Astrocyte of the cerebellum (primary cell): ENCODE results near the gene ITLN2.

Source experiments
- DNase-seq: peaks from one replicate; pipeline ENCODE4 v3.0.0-alpha.2; 2011; ENCODE audit warnings: low read depth
- H3K4me3 ChIP-seq: 2 replicates; pipeline ENCODE4 v1.5.1; 2011; ENCODE audit warnings: mild to moderate bottlenecking, low read depth, low read length, moderate library complexity
- CTCF ChIP-seq: IDR thresholded peaks from 2 replicates; pipeline ENCODE4 v1.5.1; 2012; ENCODE audit warnings: low read length, low read depth, moderate library complexity, mild to moderate bottlenecking; ENCODE audit errors: missing control alignments
- in situ Hi-C: cut with HindIII; loops from 2 replicates; pipeline ENCODE4 v1.10.0; 2017; ENCODE audit warnings: low sequenced_read_pairs

ITLN2 gene

GRCh38 chr1:160975026-160975425 lies 20.4 kb upstream of the ITLN2 start:
- no peak for TF ChIP-seq CTCF
- no peak for DNase-seq
- in situ Hi-C loops: no loop called here
- H3K4me3 ChIP-seq: no peak overlapping the region

GRCh38 chr1:160973491-160973890 lies 18.9 kb upstream of the ITLN2 start:
- no peak for DNase-seq
- TF ChIP-seq CTCF: no peak
- no peak overlapping the region for H3K4me3 ChIP-seq
- in situ Hi-C loops: no loop called here

- no peak overlapping the region for H3K4me3 ChIP-seq
- in situ Hi-C loops: no loop called here
- TF ChIP-seq CTCF: no peak
- DNase-seq: no peak
These were observed 18.3 kb upstream of the ITLN2 start for GRCh38 chr1:160972939-160973338.

GRCh38 chr1:160971618-160972056 lies 17.0 kb upstream of the ITLN2 start:
- in situ Hi-C loops: no loop called here
- no peak for DNase-seq
- TF ChIP-seq CTCF: no peak
- H3K4me3 ChIP-seq: no peak overlapping the region

- no peak for DNase-seq
- in situ Hi-C loops: no loop called here
- no peak for TF ChIP-seq CTCF
- H3K4me3 ChIP-seq: no peak overlapping the region
These were observed 8.9 kb upstream of the ITLN2 start for GRCh38 chr1:160963521-160963920.

- TF ChIP-seq CTCF: no peak
- in situ Hi-C loops: no loop called here
- no peak overlapping the region for H3K4me3 ChIP-seq
- DNase-seq: no peak
These were observed 6.8 kb upstream of the ITLN2 start for GRCh38 chr1:160961419-160961818.

GRCh38 chr1:160956966-160957365 lies 2.4 kb upstream of the ITLN2 start:
- TF ChIP-seq CTCF: no peak
- no peak for DNase-seq
- in situ Hi-C loops: no loop called here
- H3K4me3 ChIP-seq: no peak overlapping the region
